GM18511 (cell line): ENCODE data around the gene WNT7B.

ENCODE experiments used
- ATAC-seq: cut with Tn5 transposase; IDR thresholded peaks from one replicate; pipeline ENCODE4 v1.9.1; 2021; ENCODE audit warnings: mild to moderate bottlenecking, moderate library complexity; ENCODE audit not compliant: unreplicated experiment

Gene WNT7B

DNA sequence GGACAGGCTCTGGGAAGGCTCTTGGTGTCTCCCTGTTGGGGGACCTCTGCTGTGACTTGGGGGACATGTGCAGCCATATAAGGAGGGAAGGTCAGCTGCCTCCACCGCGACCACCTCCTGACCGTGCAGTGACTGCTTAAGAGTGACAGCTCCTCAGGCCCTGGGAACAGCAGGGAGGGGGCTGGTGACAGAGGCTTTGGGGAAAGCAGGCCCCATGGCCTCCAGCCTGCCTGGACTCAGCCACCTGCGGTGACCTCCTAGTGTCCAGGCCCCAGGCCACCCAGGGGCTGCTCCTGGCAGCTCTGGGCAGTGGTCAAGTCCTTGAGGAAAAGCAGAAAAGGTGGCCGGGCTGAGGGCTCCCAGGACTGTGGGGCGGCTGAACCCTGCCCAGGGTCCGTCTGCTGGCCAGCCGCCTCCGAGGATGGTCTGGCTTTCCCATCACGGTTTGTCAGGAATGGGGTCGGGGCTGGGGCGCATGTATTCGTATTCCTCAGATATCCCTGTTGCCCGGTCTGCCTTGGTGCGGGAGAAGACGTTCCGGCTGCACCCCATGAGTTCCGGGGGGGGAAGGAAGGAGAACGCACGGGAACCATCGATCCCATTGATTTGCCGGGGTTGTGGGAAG, 96.8 kb downstream of the WNT7B start:
- no peak for ATAC-seq

DNA sequence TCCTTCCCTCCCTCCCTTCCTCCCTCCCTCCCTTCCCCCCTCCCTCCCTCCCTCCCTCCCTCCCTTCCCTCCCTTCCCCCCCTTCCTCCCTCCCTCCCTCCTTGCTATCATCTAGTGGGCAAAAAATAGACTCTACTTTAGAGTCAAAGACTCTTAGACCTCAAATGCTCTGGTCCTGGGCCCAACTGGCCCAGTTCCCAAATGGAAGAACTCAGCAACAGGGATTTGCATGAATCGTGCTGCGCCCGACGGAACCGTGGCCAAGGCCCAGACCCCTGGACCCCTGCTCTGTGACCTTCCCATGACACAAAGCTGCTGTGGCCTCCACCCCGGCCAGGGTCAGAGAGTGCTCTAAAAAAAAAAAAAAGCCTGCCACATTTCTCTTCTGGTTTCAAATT, 97.4 kb downstream of the WNT7B start:
- no peak for ATAC-seq

DNA sequence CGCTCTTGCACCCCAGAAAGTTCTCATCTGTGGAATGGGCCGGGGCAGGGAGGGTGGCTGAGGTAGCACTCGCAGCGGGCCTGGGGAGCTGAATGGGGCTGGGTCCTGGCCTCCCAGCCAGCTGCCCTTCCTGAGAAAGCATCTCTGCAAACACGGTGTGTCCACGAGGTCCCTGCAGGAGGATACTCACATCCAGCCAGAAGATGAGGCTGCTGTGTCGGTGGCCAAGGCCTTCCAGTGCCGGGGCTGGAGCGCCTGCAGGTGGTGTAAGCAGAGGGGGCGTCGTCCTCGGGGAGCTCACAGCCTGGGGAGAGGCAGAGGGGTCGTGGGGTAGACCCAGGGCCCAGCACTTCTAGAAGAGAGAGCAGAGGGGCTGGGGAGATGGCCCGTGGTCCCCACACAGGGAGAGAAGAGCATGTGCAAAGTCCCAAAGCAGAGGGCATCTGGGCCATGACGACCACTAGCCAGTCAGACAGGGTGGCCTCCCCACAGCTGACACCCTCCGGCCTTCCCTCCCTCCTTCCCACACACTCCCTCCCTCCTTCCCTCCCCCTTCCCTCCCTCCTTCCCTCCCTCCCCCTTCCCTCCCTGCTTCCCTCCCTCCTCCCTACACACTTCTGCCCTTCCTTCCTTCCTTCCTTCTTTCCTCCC, 97.9 kb downstream of the WNT7B start:
- no peak for ATAC-seq

DNA sequence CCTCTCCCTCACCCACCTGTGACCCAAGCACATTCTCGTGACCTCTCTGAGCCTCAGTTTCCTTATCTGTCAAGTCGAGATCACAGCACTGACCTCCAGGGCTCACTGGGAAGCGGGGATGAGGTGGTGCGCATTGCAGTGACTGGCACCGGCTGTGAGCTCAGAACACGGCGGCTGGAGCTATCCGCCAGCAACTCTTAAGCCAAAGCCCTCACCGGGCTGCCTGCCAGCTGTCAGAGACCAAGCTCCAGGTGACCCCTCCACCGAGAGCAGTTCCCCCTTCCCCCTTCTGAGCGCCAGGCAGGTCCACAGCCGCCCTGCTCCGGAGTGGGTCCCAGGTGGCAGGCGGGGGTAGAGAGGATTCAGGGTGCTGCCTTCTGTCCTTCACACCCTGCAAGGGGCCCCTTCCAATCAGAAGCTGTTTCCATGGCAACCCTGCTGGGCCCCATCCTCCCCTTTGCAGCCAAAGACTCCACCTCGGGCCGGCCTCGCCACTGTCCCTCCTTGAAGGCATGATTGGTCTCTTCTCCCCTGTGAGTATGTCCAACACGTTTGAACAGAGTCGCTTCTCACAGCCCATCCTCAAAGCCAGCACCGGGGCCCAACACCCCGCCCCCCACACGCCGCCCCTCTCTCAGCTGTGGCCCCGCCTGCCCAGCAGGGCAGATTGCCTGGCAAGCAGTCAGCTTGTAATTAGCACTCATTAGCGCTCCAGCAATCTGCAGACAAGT, 98.7 kb downstream of the WNT7B start:
- no peak for ATAC-seq

DNA sequence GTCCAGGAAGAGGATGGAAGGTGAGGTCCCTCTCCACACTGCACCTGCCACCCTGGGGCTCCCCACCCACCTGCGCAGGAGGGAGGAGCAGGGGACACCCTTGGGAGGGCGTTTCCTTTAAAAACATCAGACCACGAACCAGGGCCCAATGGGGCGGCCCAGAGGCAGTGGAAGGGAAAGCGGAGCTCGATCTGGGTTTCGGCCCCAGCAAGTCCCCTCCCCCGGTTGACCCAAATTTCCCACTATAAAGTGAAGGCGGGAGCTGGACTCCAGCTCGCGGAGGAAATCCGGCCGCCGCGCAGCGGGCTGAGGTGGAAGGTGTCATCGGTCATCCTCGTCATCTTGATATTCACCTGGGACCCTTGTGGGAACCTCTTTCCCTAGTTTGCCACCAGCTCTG, 99.3 kb downstream of the WNT7B start:
- ATAC-seq = no peak

DNA sequence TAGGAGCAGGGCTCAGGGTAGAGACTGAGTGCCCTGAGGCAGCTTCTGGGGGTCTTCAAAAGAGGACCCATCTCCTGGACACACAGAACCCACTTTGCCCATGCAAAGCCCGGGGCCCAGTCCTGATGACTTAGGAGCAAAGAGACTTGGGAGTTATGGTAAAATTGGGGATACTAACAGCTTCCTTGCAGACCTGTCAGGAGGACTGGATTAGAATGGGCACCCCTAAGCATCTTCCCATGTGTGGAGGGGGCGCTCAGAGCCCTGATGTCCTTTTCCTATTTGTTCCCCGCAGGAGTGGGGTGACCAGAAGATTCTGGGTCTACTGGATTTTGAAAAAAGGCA, 100.0 kb downstream of the WNT7B start:
- ATAC-seq = no peak

DNA sequence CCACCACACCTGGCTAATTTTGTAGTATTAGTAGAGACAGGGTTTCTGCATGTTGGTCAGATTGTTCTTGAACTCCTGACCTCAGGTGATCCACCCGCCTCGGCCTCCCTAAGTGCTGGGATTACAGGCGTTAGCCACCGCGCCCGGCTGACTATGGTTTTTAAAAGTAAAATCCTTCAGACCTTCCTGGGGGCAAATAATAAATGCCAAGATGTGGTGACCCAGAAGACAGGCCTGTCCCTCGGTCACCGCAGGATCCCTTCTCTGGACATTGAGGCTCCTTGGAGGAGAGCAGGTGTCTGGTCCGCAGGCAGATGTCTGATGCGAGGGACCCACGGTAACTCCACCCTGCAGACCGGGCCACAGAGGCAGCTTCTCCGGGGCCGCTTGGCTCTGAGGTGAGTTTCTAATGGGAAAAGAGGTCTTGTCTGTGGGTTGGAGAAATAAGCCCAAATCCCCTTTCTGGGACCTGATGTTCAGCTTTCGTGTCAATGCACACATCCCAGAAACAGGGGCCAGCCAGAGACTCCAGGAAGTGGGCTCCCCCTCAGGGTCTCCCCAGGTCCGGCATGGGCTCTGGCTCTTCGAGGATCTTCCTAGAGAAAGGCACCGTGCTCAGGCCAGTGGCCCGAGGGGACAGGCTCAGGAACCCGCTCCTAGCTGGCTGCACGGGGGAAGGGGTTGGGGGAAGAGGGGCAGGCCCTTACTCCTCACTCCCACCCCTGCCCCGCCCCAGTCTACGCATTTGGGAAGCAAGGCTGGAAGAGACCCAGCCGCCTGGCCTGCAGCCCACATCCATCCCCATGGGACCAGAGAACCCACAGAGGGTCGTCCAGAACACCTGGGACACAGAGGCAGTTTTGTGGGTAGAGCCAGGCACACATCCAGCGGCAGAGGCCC, 100.6 kb downstream of the WNT7B start:
- no peak for ATAC-seq

DNA sequence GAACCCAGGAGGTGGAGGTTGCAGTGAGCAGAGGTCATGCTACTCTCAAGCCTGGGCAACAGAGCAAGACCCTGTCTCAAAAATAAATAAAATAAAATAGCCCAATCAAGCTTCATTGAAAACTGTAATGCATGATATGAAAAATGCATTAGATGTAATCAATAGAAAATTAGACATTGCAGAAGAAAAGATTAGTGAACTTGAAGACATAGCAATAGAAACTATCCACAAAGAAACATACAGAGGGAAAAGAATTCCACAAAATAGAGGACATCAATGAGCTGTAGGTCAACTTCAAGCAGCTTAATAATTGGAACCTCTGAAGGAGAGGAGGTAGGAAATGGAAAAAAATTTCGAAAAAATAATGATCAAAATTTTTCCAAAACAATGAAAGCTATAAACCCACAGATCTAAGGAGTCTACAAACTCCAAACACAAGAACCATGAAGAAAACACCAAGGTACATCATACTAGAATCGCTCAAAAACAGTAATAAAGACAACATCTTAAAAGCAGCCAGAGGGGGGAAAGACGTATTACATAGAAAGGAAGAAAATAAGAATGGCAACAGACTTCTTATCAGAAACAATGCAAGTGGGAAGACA, 104.2 kb downstream of the WNT7B start:
- no peak for ATAC-seq

DNA sequence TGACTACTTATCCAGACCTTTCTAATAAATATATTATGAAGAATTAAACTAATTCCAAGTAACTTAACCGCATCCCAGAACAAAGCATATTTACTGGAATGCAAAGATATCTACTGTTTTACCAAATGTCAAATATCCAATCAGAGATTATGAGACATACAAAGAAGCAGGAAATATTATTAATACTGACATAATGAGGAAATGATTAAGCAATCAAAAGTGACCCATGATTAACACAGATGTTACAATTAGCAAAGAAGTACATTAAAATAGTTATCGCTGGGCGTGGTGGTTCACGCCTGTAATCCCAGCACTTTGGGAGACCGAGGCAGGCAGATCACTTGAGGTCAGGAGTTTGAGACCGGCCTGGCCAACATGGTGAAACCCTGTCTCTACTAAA, 105.2 kb downstream of the WNT7B start:
- no peak for ATAC-seq
